Smooth muscle cell of the umbilical artery (primary cell): ENCODE results near the gene SYNGR2. TPM values are rescaled to one million over a fixed set of nuclear protein-coding genes. Genes with fewer than 3 reads are reported as not detected.

Experiments
- total RNA-seq: library from RNA; depleted of rRNA; stranded (reverse); fragments of >200 nt; gene quantifications from 2 replicates; pipeline ENCODE4 v1.2.3, GENCODE V29; 2014

The SYNGR2 gene
- total RNA-seq = 17.8 and 32.0 TPM in 2 replicates

DNA sequence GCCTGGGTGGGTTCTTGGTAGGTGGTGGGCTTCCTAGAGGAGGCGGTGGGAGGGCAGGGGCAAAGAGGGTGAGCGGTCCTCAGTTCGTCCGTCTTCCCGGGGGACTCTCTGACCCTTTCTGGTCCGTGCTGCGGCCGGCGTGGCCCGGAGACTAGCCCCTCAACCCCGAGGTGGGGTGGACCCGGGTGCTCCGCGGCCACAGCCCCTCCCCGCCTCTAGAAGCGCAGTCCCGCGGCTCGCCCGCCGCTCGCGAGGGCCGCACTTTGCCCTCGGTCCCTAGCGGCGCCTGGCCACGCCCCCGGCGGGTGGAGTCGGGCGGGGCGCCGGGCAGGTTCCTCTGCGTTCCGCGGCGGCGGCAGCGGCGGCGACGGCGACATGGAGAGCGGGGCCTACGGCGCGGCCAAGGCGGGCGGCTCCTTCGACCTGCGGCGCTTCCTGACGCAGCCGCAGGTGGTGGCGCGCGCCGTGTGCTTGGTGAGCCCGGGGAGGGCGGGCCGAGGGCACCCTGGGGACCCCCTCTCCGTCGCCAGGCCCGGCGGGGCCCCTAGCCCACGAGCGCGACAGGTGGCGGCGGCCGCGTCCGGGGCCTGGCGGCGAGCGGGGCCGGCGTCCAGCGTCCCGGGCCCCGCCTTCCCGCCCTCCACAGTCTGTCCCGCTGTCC lies at the start of gene SYNGR2:
TSS of gene SYNGR2 (plus strand) at position 340 of the 661 bp plus-strand sequence. CDS start at position 376, 36 bp downstream.

GRCh38 chr17:78128551-78129350 lies 39.6 kb upstream of the SYNGR2 start, which contains the start of gene TMC6:
TMC6 (minus strand) TSS chr17:78128755; CDS start chr17:78126832, 1,923 bp downstream.

GRCh38 chr17:78130437-78131101 lies 37.8 kb upstream of the SYNGR2 start, which contains the start of gene TMC8:
TMC8 (plus strand) TSS chr17:78130771; CDS start chr17:78131589, 818 bp downstream.

GRCh38 chr17:78186692-78187595 lies 18.6 kb downstream of the SYNGR2 start, which contains the start of the genes AFMID and TK1:
AFMID (plus strand) TSS chr17:78187362; CDS start chr17:78187371, 9 bp downstream.
TK1 (minus strand) TSS chr17:78187052; CDS start chr17:78186994, 58 bp downstream.

DNA sequence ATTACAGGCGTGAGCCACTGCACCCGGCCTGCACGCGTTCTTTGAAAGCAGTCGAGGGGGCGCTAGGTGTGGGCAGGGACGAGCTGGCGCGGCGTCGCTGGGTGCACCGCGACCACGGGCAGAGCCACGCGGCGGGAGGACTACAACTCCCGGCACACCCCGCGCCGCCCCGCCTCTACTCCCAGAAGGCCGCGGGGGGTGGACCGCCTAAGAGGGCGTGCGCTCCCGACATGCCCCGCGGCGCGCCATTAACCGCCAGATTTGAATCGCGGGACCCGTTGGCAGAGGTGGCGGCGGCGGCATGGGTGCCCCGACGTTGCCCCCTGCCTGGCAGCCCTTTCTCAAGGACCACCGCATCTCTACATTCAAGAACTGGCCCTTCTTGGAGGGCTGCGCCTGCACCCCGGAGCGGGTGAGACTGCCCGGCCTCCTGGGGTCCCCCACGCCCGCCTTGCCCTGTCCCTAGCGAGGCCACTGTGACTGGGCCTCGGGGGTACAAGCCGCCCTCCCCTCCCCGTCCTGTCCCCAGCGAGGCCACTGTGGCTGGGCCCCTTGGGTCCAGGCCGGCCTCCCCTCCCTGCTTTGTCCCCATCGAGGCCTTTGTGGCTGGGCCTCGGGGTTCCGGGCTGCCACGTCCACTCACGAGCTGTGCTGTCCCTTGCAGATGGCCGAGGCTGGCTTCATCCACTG lies 45.8 kb downstream of the SYNGR2 start, which contains the start of gene BIRC5:
TSS of gene BIRC5 (plus strand) at position 238 of the 690 bp plus-strand sequence. CDS start at position 302, 64 bp downstream.

Other genes starting within 250 kb of the SYNGR2 start
- 3.6 and 6.0 TPM in 2 replicates for gene TNRC6C, start 209.9 kb upstream of the SYNGR2 start, total RNA-seq
- 0.42 and 1.2 TPM in 2 replicates for gene TMC6, start 39.8 kb upstream of the SYNGR2 start, total RNA-seq
- gene TMC8, start 37.8 kb upstream of the SYNGR2 start, total RNA-seq = not detected in 2 replicates
- not detected in 2 replicates for gene C17orf99, start 22.2 kb upstream of the SYNGR2 start, total RNA-seq
- gene TK1, start 18.5 kb downstream of the SYNGR2 start, total RNA-seq = 15.1 and 45.9 TPM in 2 replicates
- 24.6 and 26.4 TPM in 2 replicates for gene AFMID, start 18.8 kb downstream of the SYNGR2 start, total RNA-seq
- 4.8 and 21.0 TPM in 2 replicates for gene BIRC5, start 45.7 kb downstream of the SYNGR2 start, total RNA-seq
- gene TMEM235, start 63.0 kb downstream of the SYNGR2 start, total RNA-seq = not detected in 2 replicates
- gene SOCS3, start 191.5 kb downstream of the SYNGR2 start, total RNA-seq = 10.2 and 81.4 TPM in 2 replicates
- 35.7 and 40.4 TPM in 2 replicates for gene PGS1, start 210.1 kb downstream of the SYNGR2 start, total RNA-seq